IMR-90 (cell line): ENCODE results near the gene OLFML1. TPM values are rescaled to one million over a fixed set of nuclear protein-coding genes. Genes with fewer than 3 reads are reported as not detected.

ENCODE experiments used
- ATAC-seq: fragments of 200-7000 bp; cut with Tn5 transposase; 2 replicates; pipeline ENCODE4 v1.9.1; 2020; ENCODE audit warnings: low read depth, mild to moderate bottlenecking, moderate library complexity
- BruUV-seq: library from RNA; stranded (reverse); fragments of 400-500 nt; replicated peaks from 2 replicates; lab custom pipeline; 2021; lab: Mats Ljungman, UMichigan
- CTCF ChIA-PET: fragments of 300-600 bp; formaldehyde crosslinking; extraction: SDS; loops from one replicate; lab custom pipeline; 2021; ENCODE audit warnings: antibody characterized with exemption; lab: Yijun Ruan, JAX
- POLR2A ChIA-PET: fragments of 300-600 bp; sonication (Branson Sonifier 250); formaldehyde crosslinking; loops from one replicate; lab custom pipeline; 2022; ENCODE audit warnings: antibody characterized with exemption; ENCODE audit not compliant: unreplicated experiment; lab: Charles Lee
- DNase-seq: peaks from one replicate; pipeline ENCODE4 v3.0.0; 2013
- H2AFZ ChIP-seq: replicated peaks from 2 replicates; pipeline ENCODE3; 2013; ENCODE audit warnings: low read length, mild to moderate bottlenecking; ENCODE audit not compliant: poor library complexity
- H2AK5ac ChIP-seq: 2 replicates; pipeline ENCODE4 v1.6.1; 2013; ENCODE audit warnings: low read depth, low read length, inconsistent platforms
- H2AK9ac ChIP-seq: replicated peaks from 2 replicates; pipeline ENCODE3; 2013; ENCODE audit warnings: mild to moderate bottlenecking, low read depth, low read length, moderate library complexity; ENCODE audit not compliant: poor library complexity
- H2BK120ac ChIP-seq: 2 replicates; pipeline ENCODE4 v1.6.1; 2013; ENCODE audit warnings: low read depth, low read length, inconsistent platforms
- H2BK15ac ChIP-seq: 3 replicates; pipeline ENCODE4 v1.6.1; 2013; ENCODE audit warnings: low read depth, low read length, inconsistent platforms
- H2BK20ac ChIP-seq: 2 replicates; pipeline ENCODE4 v1.6.1; 2013; ENCODE audit warnings: low read depth, mild to moderate bottlenecking, inconsistent platforms, low read length, moderate library complexity
- H2BK5ac ChIP-seq: 2 replicates; pipeline ENCODE4 v1.6.1; 2013; ENCODE audit warnings: mild to moderate bottlenecking, low read depth, low read length, inconsistent platforms; ENCODE audit not compliant: poor library complexity, severe bottlenecking
- H3K14ac ChIP-seq: replicated peaks from 2 replicates; pipeline ENCODE4 v1.6.1; 2013; ENCODE audit warnings: low read depth, low read length, inconsistent platforms
- H3K18ac ChIP-seq: 2 replicates; pipeline ENCODE4 v1.6.1; 2013; ENCODE audit warnings: low read depth, low read length, control low read depth
- H3K23ac ChIP-seq: 2 replicates; pipeline ENCODE4 v1.6.1; 2013; ENCODE audit warnings: low read depth, low read length, inconsistent platforms
- H3K27ac ChIP-seq: 2 replicates; pipeline ENCODE4 v1.5.1; 2013; ENCODE audit warnings: mild to moderate bottlenecking, control low read depth, low read length; ENCODE audit not compliant: insufficient read depth
- H3K27me3 ChIP-seq: 2 replicates; pipeline ENCODE4 v1.6.1; 2013; ENCODE audit warnings: low read length; ENCODE audit not compliant: control insufficient read depth, insufficient read depth
- H3K36me3 ChIP-seq: 2 replicates; pipeline ENCODE4 v1.6.1; 2013; ENCODE audit warnings: low read length, mixed read lengths; ENCODE audit not compliant: control insufficient read depth, insufficient read depth
- H3K4ac ChIP-seq: 2 replicates; pipeline ENCODE4 v1.6.1; 2013; ENCODE audit warnings: low read depth, low read length, inconsistent platforms
- H3K4me1 ChIP-seq: 2 replicates; pipeline ENCODE4 v1.6.1; 2013; ENCODE audit warnings: low read length, mixed read lengths; ENCODE audit not compliant: control insufficient read depth, insufficient read depth
- H3K4me2 ChIP-seq: 2 replicates; pipeline ENCODE4 v1.6.1; 2013; ENCODE audit warnings: low read depth, mild to moderate bottlenecking, control low read depth, low read length, moderate library complexity
- H3K4me3 ChIP-seq: 2 replicates; pipeline ENCODE4 v1.5.1; 2013; ENCODE audit warnings: low read depth, mild to moderate bottlenecking, control low read depth, low read length, moderate library complexity; ENCODE audit not compliant: insufficient read depth
- H3K56ac ChIP-seq: 2 replicates; pipeline ENCODE4 v1.6.1; 2013; ENCODE audit warnings: low read length, inconsistent platforms; ENCODE audit not compliant: insufficient read depth; ENCODE audit errors: extremely low read depth
- H3K79me1 ChIP-seq, 2 experiments: 2 replicates each; pipeline ENCODE4 v1.6.1; 2013; ENCODE audit warnings: low read length in 2 of 2, inconsistent platforms in 1 of 2, low read depth in 1 of 2
- H3K9ac ChIP-seq: 2 replicates; pipeline ENCODE4 v1.6.1; 2013; ENCODE audit warnings: low read depth, low read length, control low read depth
- H3K9me1 ChIP-seq: 2 replicates; pipeline ENCODE4 v1.6.1; 2013; ENCODE audit warnings: low read length, inconsistent platforms; ENCODE audit not compliant: insufficient read depth
- H3K9me3 ChIP-seq: 2 replicates; pipeline ENCODE4 v1.6.1; 2013; ENCODE audit warnings: low read length; ENCODE audit not compliant: control insufficient read depth, insufficient read depth
- H4K20me1 ChIP-seq: 2 replicates; pipeline ENCODE4 v1.6.1; 2013; ENCODE audit warnings: low read length, inconsistent platforms; ENCODE audit not compliant: insufficient read depth
- H4K5ac ChIP-seq: 2 replicates; pipeline ENCODE4 v1.6.1; 2013; ENCODE audit warnings: mild to moderate bottlenecking, low read depth, low read length, control low read depth
- H4K8ac ChIP-seq, 2 experiments: 2 replicates each; pipeline ENCODE4 v1.6.1; 2013; ENCODE audit warnings: low read depth in 2 of 2, low read length in 2 of 2, control low read depth in 1 of 2, inconsistent platforms in 1 of 2
- H4K91ac ChIP-seq: 2 replicates; pipeline ENCODE4 v1.6.1; 2013; ENCODE audit warnings: low read depth, low read length, inconsistent platforms; ENCODE audit not compliant: insufficient read depth
- BHLHE40 ChIP-seq: fragments of 150-350 bp; IDR thresholded peaks from 2 replicates; pipeline ENCODE4 v1.6.1; 2016; ENCODE audit warnings: mild to moderate bottlenecking, low read depth, low read length
- CEBPB ChIP-seq: IDR thresholded peaks from 2 replicates; pipeline ENCODE4 v1.6.1; 2012; ENCODE audit warnings: low read depth, low read length, improper control_type of control experiment
- CHD1 ChIP-seq: IDR thresholded peaks from 2 replicates; pipeline ENCODE4 v1.6.1; 2012; ENCODE audit warnings: low read depth, low read length, improper control_type of control experiment
- CTCF ChIP-seq: conservative IDR thresholded peaks from 2 replicates; pipeline ENCODE4 v1.5.1; 2012; ENCODE audit warnings: mild to moderate bottlenecking, low read depth, low read length, improper control_type of control experiment
- ELK1 ChIP-seq: fragments of 150-350 bp; IDR thresholded peaks from 2 replicates; pipeline ENCODE4 v1.6.1; 2016; ENCODE audit warnings: low read depth, mild to moderate bottlenecking, low read length, moderate library complexity, borderline replicate concordance
- FOS ChIP-seq: fragments of 150-350 bp; IDR thresholded peaks from 2 replicates; pipeline ENCODE4 v1.6.1; 2016; ENCODE audit warnings: low read depth, low read length
- MAFK ChIP-seq: IDR thresholded peaks from 2 replicates; pipeline ENCODE4 v1.6.1; 2012; ENCODE audit warnings: low read depth, low read length, improper control_type of control experiment
- MAZ ChIP-seq: IDR thresholded peaks from 2 replicates; pipeline ENCODE4 v1.6.1; 2012; ENCODE audit warnings: low read depth, mild to moderate bottlenecking, low read length, improper control_type of control experiment, moderate library complexity, borderline replicate concordance
- MXI1 ChIP-seq: IDR thresholded peaks from 2 replicates; pipeline ENCODE4 v1.6.1; 2012; ENCODE audit warnings: low read depth, mild to moderate bottlenecking, low read length, moderate library complexity, borderline replicate concordance
- NFE2L2 ChIP-seq: fragments of 150-350 bp; IDR thresholded peaks from 2 replicates; pipeline ENCODE4 v1.6.1; 2016; ENCODE audit warnings: low read depth, mild to moderate bottlenecking, low read length
- POLR2A ChIP-seq: IDR thresholded peaks from 2 replicates; pipeline ENCODE4 v1.6.1; 2012; ENCODE audit warnings: mild to moderate bottlenecking, low read depth, low read length
- RAD21 ChIP-seq: IDR thresholded peaks from 2 replicates; pipeline ENCODE4 v1.6.1; 2012; ENCODE audit warnings: low read length, improper control_type of control experiment
- RCOR1 ChIP-seq: IDR thresholded peaks from 2 replicates; pipeline ENCODE4 v1.6.1; 2012; ENCODE audit warnings: mild to moderate bottlenecking, low read length, improper control_type of control experiment; ENCODE audit not compliant: insufficient replicate concordance
- RFX5 ChIP-seq: IDR thresholded peaks from 2 replicates; pipeline ENCODE4 v1.8.0; 2012; ENCODE audit warnings: low read depth, mild to moderate bottlenecking, low read length, moderate library complexity
- SMC3 ChIP-seq: fragments of 150-350 bp; IDR thresholded peaks from 2 replicates; pipeline ENCODE4 v1.6.1; 2016; ENCODE audit warnings: low read depth, mild to moderate bottlenecking, antibody characterized with exemption, low read length, moderate library complexity
- USF2 ChIP-seq: fragments of 150-350 bp; IDR thresholded peaks from 2 replicates; pipeline ENCODE4 v1.6.1; 2017; ENCODE audit warnings: mild to moderate bottlenecking, antibody characterized with exemption, low read length, low read depth
- WGBS, 2 experiments: methylation state at CpG; one replicate each; pipeline versions ENCODE4 v1.1.5 to v1.1.7; 2013; ENCODE audit warnings: missing lambda C conversion rate in 2 of 2; ENCODE audit not compliant: insufficient read length in 1 of 2; ENCODE audit errors: extremely low coverage in 2 of 2; 5-methylcytosine and 5-hydroxymethylcytosine counted together
- dilution Hi-C: fragments of 300-500 bp; cut with HindIII; formaldehyde crosslinking; loops from one replicate; pipeline ENCODE4 v1.14.3; 2018; ENCODE audit warnings: low sequenced_read_pairs; ENCODE audit not compliant: unreplicated experiment
- in situ Hi-C: fragments of 300-500 bp; cut with MboI; formaldehyde crosslinking; loops from 3 replicates; pipeline ENCODE4 v1.14.3; 2019; ENCODE audit warnings: low sequenced_read_pairs, inconsistent platforms, mixed read lengths
- intact Hi-C: fragments of 100-400 bp; cut with micrococcal nuclease; formaldehyde crosslinking; loops from 2 replicates; pipeline ENCODE4 v1.10.0; 2022
- polyA plus RNA-seq, 3 experiments: library from polyadenylated mRNA; depleted of rRNA; stranded (reverse); fragments of >200 nt; gene quantifications; 2 replicates each; pipeline ENCODE4 v1.2.3, GENCODE V29; 2012; ENCODE audit warnings: low replicate concordance in 1 of 3
- total RNA-seq: library from RNA; depleted of rRNA; stranded (reverse); fragments of >200 nt; gene quantifications from 2 replicates; pipeline ENCODE4 v1.2.3, GENCODE V29; 2012

The OLFML1 gene
- total and polyA plus RNA-seq, 2 of the 4 experiments (the other 2 are of a cell fraction), result 0.10 to 0.18 TPM

GRCh38 chr11:7484645-7485044, 661 bp upstream of the OLFML1 start:
- H4K5ac ChIP-seq, result no peak overlapping the region
- H3K4me3 ChIP-seq, result no peak overlapping the region
- no peak overlapping the region for H3K4ac ChIP-seq
- H4K20me1 ChIP-seq, result no peaks in the 10 kb centered on the region
- H3K14ac ChIP-seq, result no peak overlapping the region
- H3K56ac ChIP-seq, result no peak overlapping the region
- H3K9ac ChIP-seq, result no peak overlapping the region
- H3K23ac ChIP-seq, result no peak overlapping the region
- no peaks in the 10 kb centered on the region for H3K4me1 ChIP-seq
- no peak overlapping the region for H2AK5ac ChIP-seq
- intact Hi-C loops, result no loop called here
- in situ Hi-C loops, result no loop called here
- no peaks in the 10 kb centered on the region for H3K79me1 ChIP-seq
- dilution Hi-C loops, result no loop called here
- no peak overlapping the region for H2BK120ac ChIP-seq
- no TSS peak for BruUV-seq
- DNase-seq (no peak), ATAC-seq (no peak)
- H2BK15ac ChIP-seq, result no peak overlapping the region
- ChIA-PET CTCF (no interaction called here), POLR2A (no interaction called here)
- no peak overlapping the region for H2BK20ac ChIP-seq
- H2BK5ac ChIP-seq, result no peak overlapping the region
- H3K9me3 ChIP-seq, result no peaks in the 10 kb centered on the region
- no CpG with 5 or more reads among the region's 3 CpGs for WGBS, 2 experiments
- H3K36me3 ChIP-seq, result no peaks in the 10 kb centered on the region
- no peak overlapping the region for H3K27ac ChIP-seq
- H2AK9ac ChIP-seq, result no peak overlapping the region
- H4K91ac ChIP-seq, result no peak overlapping the region
- no peak overlapping the region for H3K4me2 ChIP-seq
- no peaks in the 10 kb centered on the region for H3K9me1 ChIP-seq
- H3K27me3 ChIP-seq, result peaks cover 3% of the 10 kb centered on the region; the same call in 1 of the 2 replicates
- H4K8ac ChIP-seq, result no peak overlapping the region
- TF ChIP-seq MAFK (no peak), POLR2A (no peak), RFX5 (no peak), MAZ (no peak), RAD21 (no peak), USF2 (no peak), SMC3 (no peak), NFE2L2 (no peak), CTCF (no peak), BHLHE40 (no peak), MXI1 (no peak), RCOR1 (no peak), ELK1 (no peak), FOS (no peak), CHD1 (no peak), CEBPB (no peak)
- no peak overlapping the region for H2AFZ ChIP-seq
- H3K18ac ChIP-seq, result no peak overlapping the region
